ENCODE results near the gene CLTCL1. TPM values are rescaled to one million over a fixed set of nuclear protein-coding genes. Genes with fewer than 3 reads are reported as not detected.

CLTCL1 gene
- total RNA-seq, 1 experiment from 2014 or later: 7.1 TPM

GRCh38 chr22:19271273-19271855 lies 20.2 kb downstream of the CLTCL1 start:
- no peaks in the 10 kb centered on the region for H4K20me1 ChIP-seq (ENCODE audit: insufficient read depth)
- H3K9ac ChIP-seq (ENCODE audit: low read length): no peak overlapping the region
- DNase-seq (ENCODE audit: low read depth, low spot score) (no peak), ATAC-seq (no peak)
- no TSS peak for BruUV-seq (replicated peaks)
- ChIA-PET POLR2A (no interaction called here), CTCF (no interaction called here), RAD21 (ENCODE audit: low non-redundant PET in 1 of 2, low total read pairs in 2 of 2, uncharacterized antibody in 2 of 2, unreplicated experiment in 2 of 2) (no interaction called here)
- H3K27me3 ChIP-seq (ENCODE audit: insufficient read depth, low read length): no peaks in the 10 kb centered on the region
- no peaks in the 10 kb centered on the region for H3K9me2 ChIP-seq (ENCODE audit: insufficient read depth)
- H3K36me3 ChIP-seq (ENCODE audit: control insufficient read depth in 1 of 2, insufficient read depth in 2 of 2, low read length in 2 of 2): no peaks in the 10 kb centered on the region
- no peak overlapping the region for H2AFZ ChIP-seq (ENCODE audit: low read depth, low read length, poor library complexity, severe bottlenecking)
- no peaks in the 10 kb centered on the region for H3K4me1 ChIP-seq (ENCODE audit: control insufficient read depth in 1 of 2, insufficient read depth in 2 of 2, low read length in 2 of 2)
- no peak overlapping the region for H3K4me2 ChIP-seq (ENCODE audit: low read length)
- intact Hi-C loops (cut with micrococcal nuclease): no loop called here
- no peak for TF ChIP-seq CTCF (IDR thresholded peaks at IDR 0.05 in 2 of 3, conservative IDR thresholded peaks at IDR 0.05 in 1 of 3; ENCODE audit: borderline replicate concordance in 1 of 3, insufficient read depth in 1 of 3, low read depth in 2 of 3, low read length in 2 of 3)
- TF ChIP-seq ZNF274 (IDR thresholded peaks at IDR 0.05; ENCODE audit: low read depth, low read length): no peak
- TF ChIP-seq, protein P1, sequence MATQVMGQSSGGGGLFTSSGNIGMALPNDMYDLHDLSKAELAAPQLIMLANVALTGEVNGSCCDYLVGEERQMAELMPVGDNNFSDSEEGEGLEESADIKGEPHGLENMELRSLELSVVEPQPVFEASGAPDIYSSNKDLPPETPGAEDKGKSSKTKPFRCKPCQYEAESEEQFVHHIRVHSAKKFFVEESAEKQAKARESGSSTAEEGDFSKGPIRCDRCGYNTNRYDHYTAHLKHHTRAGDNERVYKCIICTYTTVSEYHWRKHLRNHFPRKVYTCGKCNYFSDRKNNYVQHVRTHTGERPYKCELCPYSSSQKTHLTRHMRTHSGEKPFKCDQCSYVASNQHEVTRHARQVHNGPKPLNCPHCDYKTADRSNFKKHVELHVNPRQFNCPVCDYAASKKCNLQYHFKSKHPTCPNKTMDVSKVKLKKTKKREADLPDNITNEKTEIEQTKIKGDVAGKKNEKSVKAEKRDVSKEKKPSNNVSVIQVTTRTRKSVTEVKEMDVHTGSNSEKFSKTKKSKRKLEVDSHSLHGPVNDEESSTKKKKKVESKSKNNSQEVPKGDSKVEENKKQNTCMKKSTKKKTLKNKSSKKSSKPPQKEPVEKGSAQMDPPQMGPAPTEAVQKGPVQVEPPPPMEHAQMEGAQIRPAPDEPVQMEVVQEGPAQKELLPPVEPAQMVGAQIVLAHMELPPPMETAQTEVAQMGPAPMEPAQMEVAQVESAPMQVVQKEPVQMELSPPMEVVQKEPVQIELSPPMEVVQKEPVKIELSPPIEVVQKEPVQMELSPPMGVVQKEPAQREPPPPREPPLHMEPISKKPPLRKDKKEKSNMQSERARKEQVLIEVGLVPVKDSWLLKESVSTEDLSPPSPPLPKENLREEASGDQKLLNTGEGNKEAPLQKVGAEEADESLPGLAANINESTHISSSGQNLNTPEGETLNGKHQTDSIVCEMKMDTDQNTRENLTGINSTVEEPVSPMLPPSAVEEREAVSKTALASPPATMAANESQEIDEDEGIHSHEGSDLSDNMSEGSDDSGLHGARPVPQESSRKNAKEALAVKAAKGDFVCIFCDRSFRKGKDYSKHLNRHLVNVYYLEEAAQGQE (IDR thresholded peaks at IDR 0.05; ENCODE audit: low read depth): no peak
- TF ChIP-seq SP1 (IDR thresholded peaks at IDR 0.05; ENCODE audit: low read depth): no peak
- TF ChIP-seq JUND (IDR thresholded peaks at IDR 0.05): no peak
- no peak for TF ChIP-seq POLR2AphosphoS5 (IDR thresholded peaks at IDR 0.05; ENCODE audit: low read depth, low read length)
- no peak for TF ChIP-seq EGR1 (IDR thresholded peaks at IDR 0.05; ENCODE audit: low read depth)
- TF ChIP-seq EZH2phosphoT487 (IDR thresholded peaks at IDR 0.05; ENCODE audit: borderline replicate concordance): no peak
- TF ChIP-seq MAX (IDR thresholded peaks at IDR 0.05): no peak
- TF ChIP-seq ELF1 (IDR thresholded peaks at IDR 0.05; ENCODE audit: borderline replicate concordance, low read depth): no peak
- TF ChIP-seq TCF7L2 (IDR thresholded peaks at IDR 0.05; ENCODE audit: borderline replicate concordance, extremely low read depth, insufficient read depth, insufficient read length): no peak
- no peak for TF ChIP-seq CBX3 (IDR thresholded peaks at IDR 0.05; ENCODE audit: low read depth)
- TF ChIP-seq SRF (IDR thresholded peaks at IDR 0.05; ENCODE audit: low read depth): no peak
- TF ChIP-seq EZH2 (IDR thresholded peaks at IDR 0.05): no peak
- TF ChIP-seq SIN3A (IDR thresholded peaks at IDR 0.05; ENCODE audit: low read depth): no peak
- TF ChIP-seq ZFX (IDR thresholded peaks at IDR 0.05): no peak
- TF ChIP-seq YY1 (IDR thresholded peaks at IDR 0.05; ENCODE audit: extremely low read depth, insufficient replicate concordance, low read depth, low read length): no peak
- TF ChIP-seq RAD21 (IDR thresholded peaks at IDR 0.05; ENCODE audit: low read depth): no peak
- TF ChIP-seq CEBPB (IDR thresholded peaks at IDR 0.05; ENCODE audit: low read depth): no peak
- TF ChIP-seq ATF3 (IDR thresholded peaks at IDR 0.05): no peak
- H3K9me3 ChIP-seq (ENCODE audit: control insufficient read depth in 1 of 2, insufficient read depth in 1 of 2, low read depth in 1 of 2, low read length in 2 of 2): peaks cover under 1 to 2% of the 10 kb centered on the region in 2 experiments; a peak in 2 of 4 replicates
- H3K79me2 ChIP-seq (ENCODE audit: insufficient read depth, low read length): no peaks in the 10 kb centered on the region
- H3K27ac ChIP-seq (ENCODE audit: low read depth, low read length): no peak overlapping the region
- H3K4me3 ChIP-seq (replicated peaks in 1 of 2; ENCODE audit: low read depth in 1 of 2, low read length in 2 of 2): no peak overlapping the region
